ENCODE measurements around the gene DUSP7.

- TF ChIP-seq POLR2AphosphoS5 (IDR thresholded peaks at IDR 0.05; ENCODE audit: low read depth, low read length) = no peak
- 0 out of 2 replicates have a peak, but pooled peaks have one; percentile 22 for TF ChIP-seq POLR2A (IDR thresholded peaks at IDR 0.05; ENCODE audit: low read depth, low read length)
- TF ChIP-seq TAF1 (IDR thresholded peaks at IDR 0.05; ENCODE audit: borderline replicate concordance, low read depth, low read length) = no peak
Measured at GRCh38 chr3:52062505-52062904, 6.1 kb upstream of the DUSP7 start.
